Activated CD8-positive, alpha-beta T cell treated with anti-CD3 and anti-CD28 coated beads for 36 hours (primary cell): ENCODE measurements around the gene CNNM1. TPM values are rescaled to one million over a fixed set of nuclear protein-coding genes. Genes with fewer than 3 reads are reported as not detected.
A peak's percentile ranks its signal among the peaks of the same experiment; 100 is the strongest.

Source experiments
- ATAC-seq: fragments of 200-7000 bp; cut with Tn5 transposase; one replicate; pipeline ENCODE4 v1.10.0; 2021; ENCODE audit warnings: mild to moderate bottlenecking, moderate library complexity
- CTCF ChIA-PET: fragments of 350-600 bp; sonication (Branson Sonifier 250); formaldehyde crosslinking; loops from one replicate; lab custom pipeline; 2021; ENCODE audit warnings: antibody characterized with exemption; lab: Charles Lee
- POLR2A ChIA-PET: fragments of 350-600 bp; sonication (Branson Sonifier 250); formaldehyde crosslinking; loops from one replicate; lab custom pipeline; 2021; ENCODE audit warnings: antibody characterized with exemption; lab: Charles Lee
- DNase-seq: peaks from one replicate; pipeline ENCODE4 v3.0.0-alpha.2; 2020
- H3K27ac Mint-ChIP-seq: one replicate; pipeline ENCODE4 v1.8.0; 2021; ENCODE audit warnings: mild to moderate bottlenecking, mixed read lengths
- H3K27me3 Mint-ChIP-seq: one replicate; pipeline ENCODE4 v1.8.0; 2021; ENCODE audit warnings: mixed read lengths
- H3K36me3 Mint-ChIP-seq: one replicate; pipeline ENCODE4 v1.8.0; 2021; ENCODE audit warnings: low read depth, mixed read lengths
- H3K4me1 Mint-ChIP-seq: one replicate; pipeline ENCODE4 v1.8.0; 2021; ENCODE audit warnings: low read depth, mixed read lengths
- H3K4me3 Mint-ChIP-seq: one replicate; pipeline ENCODE4 v1.8.0; 2021; ENCODE audit warnings: mild to moderate bottlenecking, moderate library complexity, mixed read lengths
- H3K9me3 Mint-ChIP-seq: one replicate; pipeline ENCODE4 v1.8.0; 2021; ENCODE audit warnings: mixed read lengths
- CTCF ChIP-seq: fragments of 200-600 bp; IDR thresholded peaks from one replicate; pipeline ENCODE4 v1.8.0; 2022; ENCODE audit warnings: antibody characterized with exemption, mild to moderate bottlenecking
- intact Hi-C: fragments of 100-400 bp; cut with micrococcal nuclease; formaldehyde crosslinking; loops from one replicate; pipeline ENCODE4 v1.10.0; 2022
- total RNA-seq, 2 experiments: library from RNA; stranded (reverse); gene quantifications; one replicate each; pipeline ENCODE4 v1.2.3, GENCODE V29; 2021

Gene CNNM1
- total RNA-seq, 2 experiments from 2014 or later = 0.83 to 1.2 TPM

GRCh38 chr10:99325281-99325680 lies 3.9 kb upstream of the CNNM1 start:
- peaks cover 6% of the 10 kb centered on the region for H3K4me1 Mint-ChIP-seq
- H3K27me3 Mint-ChIP-seq = peaks cover 20% of the 10 kb centered on the region
- no peak overlapping the region for H3K27ac Mint-ChIP-seq
- DNase-seq (no peak), ATAC-seq (no peak)
- H3K9me3 Mint-ChIP-seq = no peaks in the 10 kb centered on the region
- TF ChIP-seq CTCF = no peak
- ChIA-PET CTCF (interaction anchor here (0.7 to 2.2 kb wide), 2 partner anchors 9 to 66 kb away, joined by 3 to 6 read pairs; no protein-coding TSS in a partner anchor), POLR2A (no interaction called here)
- intact Hi-C loops = no loop called here
- no peaks in the 10 kb centered on the region for H3K36me3 Mint-ChIP-seq
- no peak overlapping the region for H3K4me3 Mint-ChIP-seq

GRCh38 chr10:99326871-99327270 lies 2.3 kb upstream of the CNNM1 start:
- no peaks in the 10 kb centered on the region for H3K9me3 Mint-ChIP-seq
- peaks cover 16% of the 10 kb centered on the region for H3K4me1 Mint-ChIP-seq
- no peak for TF ChIP-seq CTCF
- ATAC-seq = no peak
- POLR2A ChIA-PET = no interaction called here
- H3K4me3 Mint-ChIP-seq = no peak overlapping the region
- CTCF ChIA-PET = interaction anchor here (2.2 kb wide), 1 partner anchor 65 kb away, joined by 6 read pairs; no protein-coding TSS in a partner anchor
- intact Hi-C loops = no loop called here
- no peak overlapping the region for H3K27ac Mint-ChIP-seq
- peaks cover 4% of the 10 kb centered on the region for H3K36me3 Mint-ChIP-seq
- no peak for DNase-seq
- peaks cover 35% of the 10 kb centered on the region for H3K27me3 Mint-ChIP-seq

GRCh38 chr10:99328579-99329303 lies 415 bp upstream of the CNNM1 start:
- ATAC-seq (peak; percentile 49), DNase-seq (peak; percentile 49)
- TF ChIP-seq CTCF = no peak
- H3K36me3 Mint-ChIP-seq = peaks cover 4% of the 10 kb centered on the region
- no peaks in the 10 kb centered on the region for H3K9me3 Mint-ChIP-seq
- H3K4me1 Mint-ChIP-seq = peaks cover 16% of the 10 kb centered on the region
- CTCF ChIA-PET = interaction anchor here (0.6 kb wide), 1 partner anchor 176 kb away, joined by 4 read pairs; no protein-coding TSS in a partner anchor
- H3K27ac Mint-ChIP-seq = no peak overlapping the region
- intact Hi-C loops = no loop called here
- POLR2A ChIA-PET = no interaction called here
- peak overlapping the region; percentile 44 for H3K4me3 Mint-ChIP-seq
- peaks cover 37% of the 10 kb centered on the region for H3K27me3 Mint-ChIP-seq

GRCh38 chr10:99329554-99330346 lies 594 bp downstream of the CNNM1 start:
- POLR2A ChIA-PET = no interaction called here
- CTCF ChIA-PET = no interaction called here
- Mint-ChIP-seq H3K4me3 (peak overlapping the region; percentile 62), H3K27me3 (peaks cover 37% of the 10 kb centered on the region), H3K4me1 (peaks cover 16% of the 10 kb centered on the region), H3K27ac (no peak overlapping the region), H3K9me3 (no peaks in the 10 kb centered on the region), H3K36me3 (peaks cover 4% of the 10 kb centered on the region)
- DNase-seq = peak; percentile 20
- TF ChIP-seq CTCF = no peak
- ATAC-seq = peak; percentile 52
- intact Hi-C loops = no loop called here
